H1 (cell line): ENCODE results near the gene CCAR1. TPM values are rescaled to one million over a fixed set of nuclear protein-coding genes. Genes with fewer than 3 reads are reported as not detected.
"Not testable (repeated sequence)": the region's sequence is repeated elsewhere in the genome, so short reads cannot be mapped to it uniquely, and the experiment has no call there.

Experiments
- CTCF ChIA-PET: fragments of 300-600 bp; sonication (Branson Sonifier 250); formaldehyde crosslinking; loops from one replicate; lab custom pipeline; 2021; ENCODE audit not compliant: partially characterized antibody; lab: Charles Lee
- POLR2A ChIA-PET: fragments of 300-600 bp; sonication (Branson Sonifier 250); formaldehyde crosslinking; loops from one replicate; lab custom pipeline; 2021; ENCODE audit warnings: inconsistent platforms; ENCODE audit not compliant: partially characterized antibody; lab: Charles Lee
- DNase-seq, 2 experiments: peaks; one replicate each; pipeline versions ENCODE4 v3.0.0 to v3.0.0-alpha.2; 2010 to 2022; ENCODE audit warnings: low spot score in 2 of 2, low read depth in 1 of 2, mixed read lengths in 1 of 2
- FAIRE-seq: peaks from 2 replicates; lab custom pipeline; 2011; peaks lifted over from hg19 to GRCh38; lab: Jason Lieb, UNC
- H2AFZ ChIP-seq: 2 replicates; pipeline ENCODE4 v1.8.1; 2012; ENCODE audit warnings: low read length, inconsistent platforms
- H2AK5ac ChIP-seq: 2 replicates; pipeline ENCODE4 v1.6.1; 2013; ENCODE audit warnings: low read depth, low read length
- H2BK120ac ChIP-seq: replicated peaks from 2 replicates; pipeline ENCODE3; 2013; ENCODE audit warnings: low read depth, low read length, inconsistent platforms
- H2BK12ac ChIP-seq: 2 replicates; pipeline ENCODE4 v1.6.1; 2013; ENCODE audit warnings: low read depth, low read length
- H2BK15ac ChIP-seq: 2 replicates; pipeline ENCODE4 v1.6.1; 2013; ENCODE audit warnings: low read length
- H2BK20ac ChIP-seq: 2 replicates; pipeline ENCODE4 v1.6.1; 2013; ENCODE audit warnings: low read length
- H2BK5ac ChIP-seq: 2 replicates; pipeline ENCODE4 v1.6.1; 2013; ENCODE audit warnings: low read depth, low read length
- H3K14ac ChIP-seq: 2 replicates; pipeline ENCODE4 v1.6.1; 2013; ENCODE audit warnings: inconsistent platforms; ENCODE audit not compliant: insufficient read length
- H3K18ac ChIP-seq: 2 replicates; pipeline ENCODE4 v1.6.1; 2013; ENCODE audit warnings: low read length; ENCODE audit errors: extremely low read depth
- H3K23ac ChIP-seq: 2 replicates; pipeline ENCODE4 v1.6.1; 2013; ENCODE audit warnings: inconsistent platforms; ENCODE audit not compliant: insufficient read length
- H3K23me2 ChIP-seq: 2 replicates; pipeline ENCODE4 v1.6.1; 2013; ENCODE audit warnings: low read depth, low read length
- H3K27ac ChIP-seq: 2 replicates; pipeline ENCODE4 v1.6.1; 2011; ENCODE audit warnings: low read depth, low read length, inconsistent platforms
- H3K27me3 ChIP-seq, 4 experiments: replicated peaks in 1 of 4; 1 replicate in 1 of 4; 2 replicates in 3 of 4; pipeline versions ENCODE4 v1.6.1 to v1.8.1; 2011 to 2013; ENCODE audit warnings: low read length in 3 of 4, mild to moderate bottlenecking in 3 of 4, inconsistent platforms in 2 of 4, mixed read lengths in 2 of 4, moderate library complexity in 1 of 4; ENCODE audit not compliant: control insufficient read depth in 3 of 4, insufficient read depth in 3 of 4; ENCODE audit errors: extremely low read depth in 1 of 4
- H3K36me3 ChIP-seq, 4 experiments: 2 replicates each; pipeline versions ENCODE4 v1.6.1 to v1.8.1; 2011 to 2013; ENCODE audit warnings: mild to moderate bottlenecking in 4 of 4, low read length in 3 of 4, moderate library complexity in 2 of 4, control low read depth in 1 of 4, inconsistent platforms in 1 of 4; ENCODE audit not compliant: insufficient read depth in 4 of 4, control insufficient read depth in 2 of 4
- H3K4ac ChIP-seq: replicated peaks from 2 replicates; pipeline ENCODE3; 2013; ENCODE audit warnings: low read length, low read depth, mixed read lengths, inconsistent platforms; ENCODE audit not compliant: insufficient read length
- H3K4me1 ChIP-seq, 4 experiments: replicated peaks in 1 of 4; 1 replicate in 1 of 4; 2 replicates in 3 of 4; pipeline versions ENCODE4 v1.6.1 to v1.8.1; 2011 to 2013; ENCODE audit warnings: low read length in 3 of 4, inconsistent platforms in 2 of 4, mixed read lengths in 1 of 4; ENCODE audit not compliant: insufficient read depth in 4 of 4, control insufficient read depth in 3 of 4
- H3K4me2 ChIP-seq, 2 experiments: 2 replicates each; pipeline versions ENCODE4 v1.6.1 to v1.8.1; 2011 to 2013; ENCODE audit warnings: low read depth in 2 of 2, low read length in 2 of 2, control low read depth in 1 of 2, inconsistent platforms in 1 of 2, mild to moderate bottlenecking in 1 of 2; ENCODE audit not compliant: insufficient read depth in 1 of 2
- H3K4me3 ChIP-seq, 4 experiments: fragments of 200-600, 300-600 bp in 1 of 4; sonication (generic), shearing (Covaris generic), sonication (Bioruptor Twin) in 1 of 4; 2 replicates each; pipeline versions ENCODE4 v1.5.1 to v1.8.1; 2011 to 2016; ENCODE audit warnings: low read length in 4 of 4, low read depth in 3 of 4, control low read depth in 2 of 4, inconsistent platforms in 2 of 4, mild to moderate bottlenecking in 2 of 4, mixed read lengths in 1 of 4, moderate library complexity in 1 of 4; ENCODE audit not compliant: insufficient read depth in 2 of 4; ENCODE audit errors: extremely low read depth in 1 of 4
- H3K56ac ChIP-seq: replicated peaks from 2 replicates; pipeline ENCODE3; 2013; ENCODE audit warnings: low read depth, mild to moderate bottlenecking, mixed read lengths, low read length, inconsistent platforms; ENCODE audit not compliant: insufficient read length
- H3K79me1 ChIP-seq: 2 replicates; pipeline ENCODE4 v1.6.1; 2013; ENCODE audit warnings: low read depth, low read length, control low read depth
- H3K79me2 ChIP-seq, 2 experiments: 2 replicates each; pipeline versions ENCODE4 v1.6.1 to v1.8.1; 2012 to 2013; ENCODE audit warnings: low read length in 2 of 2, mild to moderate bottlenecking in 2 of 2, inconsistent platforms in 1 of 2; ENCODE audit not compliant: insufficient read depth in 2 of 2, control insufficient read depth in 1 of 2
- H3K9ac ChIP-seq, 4 experiments: replicated peaks in 1 of 4; 1 replicate in 1 of 4; 2 replicates in 3 of 4; pipeline versions ENCODE4 v1.6.1 to v1.8.1; 2011 to 2013; ENCODE audit warnings: low read depth in 3 of 4, low read length in 3 of 4, control low read depth in 2 of 4, mild to moderate bottlenecking in 2 of 4, moderate library complexity in 2 of 4, inconsistent platforms in 1 of 4; ENCODE audit errors: extremely low read depth in 1 of 4
- H3K9me3 ChIP-seq, 2 experiments: 2 replicates each; pipeline versions ENCODE4 v1.6.1 to v1.8.1; 2012 to 2013; ENCODE audit warnings: mild to moderate bottlenecking in 2 of 2, moderate library complexity in 2 of 2, control low read depth in 1 of 2, inconsistent platforms in 1 of 2, low read depth in 1 of 2, low read length in 1 of 2, mixed read lengths in 1 of 2; ENCODE audit not compliant: insufficient read depth in 2 of 2
- H4K20me1 ChIP-seq, 2 experiments: replicated peaks in 1 of 2; 2 replicates each; pipeline versions ENCODE3 to v1.8.1; 2011 to 2013; ENCODE audit warnings: inconsistent platforms in 2 of 2, low read length in 2 of 2, mild to moderate bottlenecking in 1 of 2; ENCODE audit not compliant: insufficient read depth in 2 of 2, control insufficient read depth in 1 of 2
- H4K5ac ChIP-seq: 2 replicates; pipeline ENCODE4 v1.6.1; 2013; ENCODE audit warnings: low read length, low read depth, mixed read lengths, inconsistent platforms; ENCODE audit not compliant: insufficient read length
- H4K8ac ChIP-seq: 2 replicates; pipeline ENCODE4 v1.8.0; 2013; ENCODE audit warnings: mild to moderate bottlenecking, moderate library complexity, low read length, inconsistent platforms; ENCODE audit not compliant: insufficient read depth; ENCODE audit errors: extremely low read depth
- H4K91ac ChIP-seq: replicated peaks from 2 replicates; pipeline ENCODE3; 2013; ENCODE audit warnings: low read length, mixed read lengths, inconsistent platforms; ENCODE audit not compliant: insufficient read length
- CTBP2 ChIP-seq: IDR thresholded peaks from 2 replicates; pipeline ENCODE4 v1.7.0; 2011; ENCODE audit warnings: borderline replicate concordance, mild to moderate bottlenecking, moderate library complexity, mixed read lengths, low read length; ENCODE audit not compliant: insufficient read depth, insufficient read length
- E2F6 ChIP-seq: IDR thresholded peaks from 2 replicates; pipeline ENCODE4 v1.6.1; 2012; ENCODE audit warnings: inconsistent platforms
- JUND ChIP-seq: IDR thresholded peaks from 2 replicates; pipeline ENCODE4 v1.6.1; 2011; ENCODE audit warnings: mild to moderate bottlenecking, improper control_type of control experiment, low read length
- KDM1A ChIP-seq: fragments of 200-600, 300-600 bp; sonication (generic); IDR thresholded peaks from 2 replicates; pipeline ENCODE4 v1.7.1; 2016; ENCODE audit warnings: mild to moderate bottlenecking, low read length, borderline replicate concordance
- MAX ChIP-seq: IDR thresholded peaks from 2 replicates; pipeline ENCODE4 v1.6.1; 2012; ENCODE audit warnings: inconsistent platforms
- NANOG ChIP-seq: IDR thresholded peaks from 2 replicates; pipeline ENCODE4 v1.6.1; 2011; ENCODE audit warnings: low read length, low read depth, mild to moderate bottlenecking, inconsistent platforms; ENCODE audit not compliant: insufficient read depth, poor library complexity, severe bottlenecking
- NRF1 ChIP-seq: IDR thresholded peaks from 2 replicates; pipeline ENCODE4 v1.6.1; 2011; ENCODE audit warnings: mild to moderate bottlenecking, low read depth, low read length, improper control_type of control experiment
- POLR2AphosphoS5 ChIP-seq: IDR thresholded peaks from 2 replicates; pipeline ENCODE4 v1.6.1; 2011; ENCODE audit warnings: low read depth, low read length
- TAF1 ChIP-seq: IDR thresholded peaks from 2 replicates; pipeline ENCODE4 v1.6.1; 2011; ENCODE audit warnings: mild to moderate bottlenecking, low read depth, low read length
- TCF12 ChIP-seq: IDR thresholded peaks from 2 replicates; pipeline ENCODE4 v1.6.1; 2011; ENCODE audit warnings: low read depth, mild to moderate bottlenecking, low read length
- WGBS, 2 experiments: shearing (Covaris generic) in 1 of 2; methylation state at CpG; one replicate each; pipeline versions ENCODE4 v1.1.6 to v1.1.7; 2013 to 2015; ENCODE audit warnings: low lambda C conversion rate in 2 of 2, mixed read lengths in 2 of 2, inconsistent platforms in 1 of 2, low coverage in 1 of 2, missing lambda C conversion rate in 1 of 2; ENCODE audit not compliant: insufficient replicate concordance in 2 of 2, insufficient coverage in 1 of 2, insufficient read length in 1 of 2; ENCODE audit errors: extremely low coverage in 1 of 2, missing lambda C conversion rate in 1 of 2; 5-methylcytosine and 5-hydroxymethylcytosine counted together
- polyA plus RNA-seq, 7 experiments: library from polyadenylated mRNA; depleted of rRNA in 3 of 7; stranded (reverse) in 5 of 7; unstranded in 2 of 7; fragments of >200 nt in 5 of 7; fragments of 200-250 nt in 2 of 7; gene quantifications; 1 replicate in 5 of 7; 2 replicates in 1 of 7; 4 replicates in 1 of 7; pipeline versions ENCODE4 v1.2.1 to v1.2.3, GENCODE V29; 2011 to 2013; ENCODE audit warnings: missing spikeins in 2 of 7, mixed read lengths in 2 of 7
- total RNA-seq: library from RNA; stranded (reverse); fragmentation: NEBNext Ultra II Directional; extraction: Animal tissue kit (Norgen Biotek cat#: 25700); gene quantifications from 2 replicates; pipeline ENCODE4 v1.2.1, GENCODE V29; 2021

Gene CCAR1
- total and polyA plus RNA-seq, 2 of the 8 experiments (the other 6 are each of a cell fraction or from before 2014, with no cell fraction given): 91.6 to 111 TPM

GRCh38 chr10:68705548-68705947 is 15.5 kb upstream of the CCAR1 start (continued):
- TF ChIP-seq NANOG: no peak
- no peak for TF ChIP-seq JUND
- TF ChIP-seq POLR2AphosphoS5: no peak
- no peak for TF ChIP-seq TCF12
- no peak for TF ChIP-seq TAF1
- TF ChIP-seq KDM1A: no peak
- no peak for TF ChIP-seq CTBP2
- TF ChIP-seq NRF1: no peak
- no peak for TF ChIP-seq MAX
- no peak for TF ChIP-seq E2F6

- H4K8ac ChIP-seq, H4K20me1 ChIP-seq, H2BK5ac ChIP-seq, H3K4me1 ChIP-seq, H2BK12ac ChIP-seq, H3K56ac ChIP-seq, H3K79me2 ChIP-seq, H3K4ac ChIP-seq, H3K4me2 ChIP-seq, H4K5ac ChIP-seq, H3K36me3 ChIP-seq, H3K9me3 ChIP-seq, H3K23ac ChIP-seq, H3K27ac ChIP-seq, H4K91ac ChIP-seq, H3K14ac ChIP-seq, H2BK20ac ChIP-seq, DNase-seq, H3K23me2 ChIP-seq, H2AK5ac ChIP-seq, FAIRE-seq, H2BK120ac ChIP-seq, H3K79me1 ChIP-seq, H3K27me3 ChIP-seq, H3K18ac ChIP-seq, H2AFZ ChIP-seq, H3K9ac ChIP-seq, CTCF ChIA-PET, H2BK15ac ChIP-seq, H3K4me3 ChIP-seq: not testable (repeated sequence)
- 75% methylated on average over 5 of the region's 5 CpGs; no CpG with 5 or more reads in 1 of the 2 experiments for WGBS, 2 experiments
- POLR2A ChIA-PET: interaction anchor here (1.0 kb wide), 1 partner anchor 13 kb away, joined by 5 read pairs; the partner anchor contains the start of gene CCAR1
These were observed 12.1 kb upstream of the CCAR1 start for GRCh38 chr10:68708987-68709386.
